A673 (cell line): ENCODE data around the gene DNAAF8. TPM values are rescaled to one million over a fixed set of nuclear protein-coding genes. Genes with fewer than 3 reads are reported as not detected.

ENCODE experiments used
- BruUV-seq: library from RNA; stranded (reverse); fragments of 400-500 nt; replicated peaks from 2 replicates; lab custom pipeline; 2021; lab: Mats Ljungman, UMichigan
- CTCF ChIA-PET: fragments of 300-600 bp; sonication (Branson Sonifier 250); formaldehyde crosslinking; loops from one replicate; lab custom pipeline; 2022; ENCODE audit warnings: antibody characterized with exemption; lab: Charles Lee
- POLR2A ChIA-PET: fragments of 300-600 bp; sonication (Branson Sonifier 250); formaldehyde crosslinking; loops from one replicate; lab custom pipeline; 2022; ENCODE audit warnings: antibody characterized with exemption; ENCODE audit not compliant: low non-redundant PET; lab: Charles Lee
- DNase-seq: peaks from one replicate; pipeline ENCODE4 v3.0.0-alpha.2; 2015; ENCODE audit warnings: low spot score
- H3K27ac ChIP-seq: fragments of 200-600 bp; sonication (generic); 2 replicates; pipeline ENCODE4 v1.5.1; 2016; ENCODE audit warnings: mixed run types, low read depth, mild to moderate bottlenecking, mixed read lengths, antibody characterized with exemption, low read length; ENCODE audit not compliant: poor library complexity, severe bottlenecking
- H3K27me3 ChIP-seq: fragments of 200-600 bp; sonication (generic); replicated peaks from 2 replicates; pipeline ENCODE4 v1.6.1; 2017; ENCODE audit warnings: mixed run types, low read depth, mild to moderate bottlenecking, mixed read lengths, antibody characterized with exemption, low read length; ENCODE audit not compliant: insufficient read depth, poor library complexity
- H3K36me3 ChIP-seq: fragments of 200-600 bp; sonication (generic); 2 replicates; pipeline ENCODE4 v1.6.1; 2016; ENCODE audit warnings: mixed run types, mild to moderate bottlenecking, mixed read lengths, antibody characterized with exemption, low read length; ENCODE audit not compliant: insufficient read depth, poor library complexity, severe bottlenecking
- H3K4me1 ChIP-seq: fragments of 200-600 bp; sonication (generic); 2 replicates; pipeline ENCODE4 v1.6.1; 2017; ENCODE audit warnings: mixed run types, mild to moderate bottlenecking, mixed read lengths, antibody characterized with exemption, low read length; ENCODE audit not compliant: insufficient read depth, poor library complexity, severe bottlenecking
- H3K4me3 ChIP-seq: fragments of 200-600 bp; sonication (generic); 2 replicates; pipeline ENCODE4 v1.5.1; 2016; ENCODE audit warnings: low read depth, mixed run types, mild to moderate bottlenecking, mixed read lengths, low read length; ENCODE audit not compliant: poor library complexity, severe bottlenecking
- H3K9me3 ChIP-seq: fragments of 200-600 bp; sonication (generic); 2 replicates; pipeline ENCODE4 v1.6.1; 2016; ENCODE audit warnings: mixed run types, low read depth, mild to moderate bottlenecking, mixed read lengths, antibody characterized with exemption, low read length; ENCODE audit not compliant: poor library complexity, severe bottlenecking
- EZH2 ChIP-seq: fragments of 200-600 bp; sonication (generic); IDR thresholded peaks from 2 replicates; pipeline ENCODE4 v1.6.1; 2017; ENCODE audit warnings: borderline replicate concordance, low read depth, mild to moderate bottlenecking, mixed read lengths, antibody characterized with exemption, low read length; ENCODE audit not compliant: poor library complexity, severe bottlenecking
- intact Hi-C: fragments of 100-400 bp; cut with micrococcal nuclease; formaldehyde crosslinking; loops from one replicate; pipeline ENCODE4 v1.10.0; 2022; ENCODE audit not compliant: unreplicated experiment
- total RNA-seq: library from RNA; stranded (reverse); gene quantifications from 2 replicates; pipeline ENCODE4 v1.2.3, GENCODE V29; 2021
- TF ChIP-seq, protein P1 (sequence below): fragments of 300-800, 200-600 bp; sonication (generic); conservative IDR thresholded peaks from 2 replicates; pipeline ENCODE4 v1.5.1; 2017; ENCODE audit warnings: low read depth, mild to moderate bottlenecking, antibody characterized with exemption, low read length, moderate library complexity, mixed read lengths

The DNAAF8 gene
- total RNA-seq, 1 experiment from 2014 or later: 0.15 TPM

- Histone ChIP-seq H3K4me3 (no peak overlapping the region), H3K4me1 (no peaks in the 10 kb centered on the region), H3K27me3 (no peaks in the 10 kb centered on the region), H3K27ac (no peak overlapping the region), H3K36me3 (no peaks in the 10 kb centered on the region), H3K9me3 (no peaks in the 10 kb centered on the region)
- POLR2A ChIA-PET: no interaction called here
- TF ChIP-seq, protein P1, sequence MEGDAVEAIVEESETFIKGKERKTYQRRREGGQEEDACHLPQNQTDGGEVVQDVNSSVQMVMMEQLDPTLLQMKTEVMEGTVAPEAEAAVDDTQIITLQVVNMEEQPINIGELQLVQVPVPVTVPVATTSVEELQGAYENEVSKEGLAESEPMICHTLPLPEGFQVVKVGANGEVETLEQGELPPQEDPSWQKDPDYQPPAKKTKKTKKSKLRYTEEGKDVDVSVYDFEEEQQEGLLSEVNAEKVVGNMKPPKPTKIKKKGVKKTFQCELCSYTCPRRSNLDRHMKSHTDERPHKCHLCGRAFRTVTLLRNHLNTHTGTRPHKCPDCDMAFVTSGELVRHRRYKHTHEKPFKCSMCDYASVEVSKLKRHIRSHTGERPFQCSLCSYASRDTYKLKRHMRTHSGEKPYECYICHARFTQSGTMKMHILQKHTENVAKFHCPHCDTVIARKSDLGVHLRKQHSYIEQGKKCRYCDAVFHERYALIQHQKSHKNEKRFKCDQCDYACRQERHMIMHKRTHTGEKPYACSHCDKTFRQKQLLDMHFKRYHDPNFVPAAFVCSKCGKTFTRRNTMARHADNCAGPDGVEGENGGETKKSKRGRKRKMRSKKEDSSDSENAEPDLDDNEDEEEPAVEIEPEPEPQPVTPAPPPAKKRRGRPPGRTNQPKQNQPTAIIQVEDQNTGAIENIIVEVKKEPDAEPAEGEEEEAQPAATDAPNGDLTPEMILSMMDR: no peak
- no peak for TF ChIP-seq EZH2
- no peak for DNase-seq
- intact Hi-C loops: no loop called here
- no TSS peak for BruUV-seq
- CTCF ChIA-PET: no interaction called here
Measured at GRCh38 chr16:4744555-4745273, 10.4 kb downstream of the DNAAF8 start.

DNA sequence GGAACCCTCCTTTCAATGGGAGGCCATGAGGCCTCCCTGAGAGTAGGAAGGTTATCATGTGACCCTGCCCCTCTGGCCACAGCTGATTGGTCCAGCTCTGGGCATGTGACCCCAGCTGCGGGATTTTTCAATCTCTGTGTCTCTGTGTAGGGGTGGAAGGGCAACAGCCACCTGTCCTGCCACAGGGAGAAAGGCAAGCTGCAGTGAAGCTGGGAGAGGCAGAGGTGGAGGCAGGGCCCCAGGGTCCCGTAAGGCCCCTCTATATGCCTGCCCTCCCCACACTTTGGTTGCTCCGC, 10.9 kb downstream of the DNAAF8 start:
- intact Hi-C loops: no loop called here
- ChIA-PET POLR2A (no interaction called here), CTCF (no interaction called here)
- Histone ChIP-seq H3K4me3 (no peak overlapping the region), H3K27me3 (no peaks in the 10 kb centered on the region), H3K4me1 (no peaks in the 10 kb centered on the region), H3K9me3 (no peaks in the 10 kb centered on the region), H3K27ac (no peak overlapping the region), H3K36me3 (no peaks in the 10 kb centered on the region)
- BruUV-seq: no TSS peak
- DNase-seq: no peak
- TF ChIP-seq, protein P1: no peak
- TF ChIP-seq EZH2: no peak

GRCh38 chr16:4746215-4746614, 11.9 kb downstream of the DNAAF8 start:
- DNase-seq: no peak
- no peak for TF ChIP-seq EZH2
- TF ChIP-seq, protein P1: no peak
- ChIA-PET POLR2A (no interaction called here), CTCF (no interaction called here)
- Histone ChIP-seq H3K4me1 (no peaks in the 10 kb centered on the region), H3K36me3 (peaks cover 5% of the 10 kb centered on the region), H3K9me3 (no peaks in the 10 kb centered on the region), H3K27ac (no peak overlapping the region), H3K4me3 (no peak overlapping the region), H3K27me3 (no peaks in the 10 kb centered on the region)
- no TSS peak for BruUV-seq
- intact Hi-C loops: no loop called here
